Gastroesophageal sphincter (tissue), 3 donors: ENCODE data around the gene CMTM8.

Experiments used
- EP300 ChIP-seq: sonication (generic); formaldehyde crosslinking; IDR thresholded peaks from one replicate; pipeline ENCODE4 v1.6.1; 2017; ENCODE audit warnings: antibody characterized with exemption, mild to moderate bottlenecking
- POLR2A ChIP-seq, 2 donors: fragments of 450-650 bp; IDR thresholded peaks; one replicate each; pipeline ENCODE4 v1.6.1; 2017; ENCODE audit warnings: antibody characterized with exemption in 2 of 2, mild to moderate bottlenecking in 2 of 2, moderate library complexity in 1 of 2
- TF ChIP-seq, protein P1 (sequence below), 4 experiments: fragments of 200-600 bp in 2 of 4; fragments of 450-650 bp in 2 of 4; sonication (generic) in 1 of 4; IDR thresholded peaks; one replicate each; pipeline ENCODE4 v1.5.1; 2017 to 2019; ENCODE audit warnings: antibody characterized with exemption in 4 of 4, mild to moderate bottlenecking in 2 of 4, moderate library complexity in 2 of 4

DNA sequence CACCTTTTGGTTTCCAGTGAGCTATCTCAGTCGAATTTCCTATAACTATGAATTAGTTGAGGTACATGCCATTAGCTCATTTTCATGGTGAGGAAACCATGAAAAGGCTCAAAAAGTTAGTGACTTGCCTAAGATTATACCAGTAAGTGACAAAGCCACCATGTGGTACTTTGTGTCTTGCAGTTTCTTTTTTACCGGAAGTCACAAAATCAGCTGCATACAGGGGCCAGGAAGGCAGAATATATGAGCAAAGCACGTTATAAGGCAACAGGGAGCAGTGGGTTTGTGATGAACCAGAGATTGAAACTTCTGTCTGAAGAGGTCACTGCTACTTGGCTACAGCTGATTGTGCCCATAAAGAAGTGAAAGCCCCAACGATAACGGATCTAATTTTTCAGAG is 50.3 kb downstream of the CMTM8 start:
- TF ChIP-seq, protein P1, sequence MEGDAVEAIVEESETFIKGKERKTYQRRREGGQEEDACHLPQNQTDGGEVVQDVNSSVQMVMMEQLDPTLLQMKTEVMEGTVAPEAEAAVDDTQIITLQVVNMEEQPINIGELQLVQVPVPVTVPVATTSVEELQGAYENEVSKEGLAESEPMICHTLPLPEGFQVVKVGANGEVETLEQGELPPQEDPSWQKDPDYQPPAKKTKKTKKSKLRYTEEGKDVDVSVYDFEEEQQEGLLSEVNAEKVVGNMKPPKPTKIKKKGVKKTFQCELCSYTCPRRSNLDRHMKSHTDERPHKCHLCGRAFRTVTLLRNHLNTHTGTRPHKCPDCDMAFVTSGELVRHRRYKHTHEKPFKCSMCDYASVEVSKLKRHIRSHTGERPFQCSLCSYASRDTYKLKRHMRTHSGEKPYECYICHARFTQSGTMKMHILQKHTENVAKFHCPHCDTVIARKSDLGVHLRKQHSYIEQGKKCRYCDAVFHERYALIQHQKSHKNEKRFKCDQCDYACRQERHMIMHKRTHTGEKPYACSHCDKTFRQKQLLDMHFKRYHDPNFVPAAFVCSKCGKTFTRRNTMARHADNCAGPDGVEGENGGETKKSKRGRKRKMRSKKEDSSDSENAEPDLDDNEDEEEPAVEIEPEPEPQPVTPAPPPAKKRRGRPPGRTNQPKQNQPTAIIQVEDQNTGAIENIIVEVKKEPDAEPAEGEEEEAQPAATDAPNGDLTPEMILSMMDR (IDR thresholded peaks at IDR 0.05): no peak
- TF ChIP-seq POLR2A (IDR thresholded peaks at IDR 0.05) (no peak), EP300 (no peak)
